ENCODE results near the gene OR51I2.

Gene OR51I2

GRCh38 chr11:5449023-5449422, at the start of gene OR51I2:
TSS of gene OR51I2 (plus strand) at chr11:5449323. CDS start at chr11:5453489, 4,166 bp downstream.
- DNase-seq (ENCODE audit: extremely low spot score, insufficient read length, low read depth) (no peak), FAIRE-seq (no peak)

DNA sequence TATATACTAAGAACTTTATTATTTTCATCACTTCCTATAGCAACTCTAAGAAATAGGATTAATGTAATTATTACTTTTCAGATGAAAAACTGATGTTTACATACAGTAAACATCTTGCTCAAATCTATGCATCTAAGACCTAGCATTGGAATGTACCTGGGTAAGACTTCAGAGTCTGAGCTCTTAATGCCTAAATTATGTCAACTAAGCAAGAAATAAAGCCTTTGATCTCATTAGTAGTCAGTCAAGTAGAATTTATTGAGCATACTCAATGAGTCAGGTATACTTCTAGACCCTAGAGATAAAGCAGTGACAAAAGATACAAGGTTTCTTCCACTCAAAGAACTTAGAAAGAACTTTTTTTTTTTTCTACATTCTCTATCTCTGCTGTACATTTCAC, 44.0 kb upstream of the OR51I2 start:
- DNase-seq (ENCODE audit: extremely low spot score, insufficient read length, low read depth) (no peak), FAIRE-seq (no peak)

DNA sequence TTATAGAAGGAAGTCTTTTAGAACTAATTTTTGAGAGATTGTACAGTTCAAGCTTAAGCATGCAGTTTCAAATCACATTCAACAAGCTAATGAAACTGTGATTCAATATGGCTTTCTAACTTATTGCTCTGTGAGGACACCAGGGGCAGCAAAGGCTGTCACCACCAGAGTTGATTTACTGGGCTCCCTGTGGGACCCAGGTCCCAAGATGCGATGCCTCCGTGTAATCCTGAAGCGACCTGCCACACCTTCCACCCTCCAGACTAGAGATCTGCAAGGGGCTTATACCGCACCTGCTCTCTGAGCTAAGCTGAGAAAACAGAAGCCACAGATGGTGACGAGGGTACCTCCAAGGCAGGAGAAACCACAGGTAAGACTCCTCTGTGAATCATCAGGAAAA, 28.1 kb upstream of the OR51I2 start:
- FAIRE-seq (no peak), DNase-seq (ENCODE audit: extremely low spot score, insufficient read length, low read depth) (no peak)

DNA sequence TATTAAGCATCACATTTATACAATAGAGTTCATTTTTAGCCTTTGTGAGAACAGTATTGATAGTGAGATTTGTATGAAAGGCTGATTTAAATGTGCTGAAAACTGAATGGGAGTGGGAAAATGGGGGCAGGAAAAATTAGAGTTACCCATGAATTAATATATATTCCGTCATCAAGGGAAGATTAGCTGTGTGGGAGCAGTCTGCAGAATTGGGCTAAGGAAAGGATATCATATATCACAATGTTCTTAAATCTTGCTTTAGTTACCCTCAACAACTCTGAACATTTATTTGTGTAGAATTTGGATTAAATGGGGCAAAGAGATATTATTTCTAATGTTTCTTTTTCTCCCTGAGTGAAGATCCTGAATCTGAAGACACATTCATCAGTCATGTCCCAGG, 27.3 kb upstream of the OR51I2 start, which contains the start of gene OR51Q1:
Gene OR51Q1 (plus strand): TSS at position 301 of the 400 bp plus-strand sequence. CDS start 90 bp downstream, at position 391.
- DNase-seq (ENCODE audit: extremely low spot score, insufficient read length, low read depth), result no peak
- FAIRE-seq, result no peak

DNA sequence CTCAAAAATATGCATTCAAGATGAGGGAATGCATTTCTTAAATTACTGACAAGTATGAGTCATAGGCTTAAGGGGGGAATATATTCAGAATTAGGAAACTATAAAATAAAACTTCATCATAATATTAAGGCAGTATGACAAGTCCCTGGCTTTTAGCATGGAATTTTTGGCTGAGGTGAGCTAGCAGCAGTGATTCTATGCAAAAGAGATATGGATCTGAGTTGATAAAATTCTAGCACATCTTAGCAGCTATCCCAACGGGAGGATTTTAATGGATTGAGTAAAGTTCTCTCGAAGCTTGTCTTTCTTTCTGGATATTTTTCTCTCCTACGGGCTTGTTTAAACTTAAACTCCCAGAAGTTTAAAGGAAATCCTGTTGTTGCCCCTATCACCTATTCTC, 26.0 kb upstream of the OR51I2 start:
- FAIRE-seq (no peak), DNase-seq (ENCODE audit: extremely low spot score, insufficient read length, low read depth) (no peak)

- FAIRE-seq (no peak), DNase-seq (ENCODE audit: extremely low spot score, insufficient read length, low read depth) (no peak)
These were observed 7.7 kb upstream of the OR51I2 start, which contains the start of gene OR51I1 for GRCh38 chr11:5441414-5441813. TSS of gene OR51I1 (minus strand) at chr11:5441514. CDS start at chr11:5441514, 0 bp downstream.

- DNase-seq (ENCODE audit: extremely low spot score, insufficient read length, low read depth), result no peak
- FAIRE-seq, result no peak
These were observed 5.2 kb upstream of the OR51I2 start for GRCh38 chr11:5443835-5444393.

DNA sequence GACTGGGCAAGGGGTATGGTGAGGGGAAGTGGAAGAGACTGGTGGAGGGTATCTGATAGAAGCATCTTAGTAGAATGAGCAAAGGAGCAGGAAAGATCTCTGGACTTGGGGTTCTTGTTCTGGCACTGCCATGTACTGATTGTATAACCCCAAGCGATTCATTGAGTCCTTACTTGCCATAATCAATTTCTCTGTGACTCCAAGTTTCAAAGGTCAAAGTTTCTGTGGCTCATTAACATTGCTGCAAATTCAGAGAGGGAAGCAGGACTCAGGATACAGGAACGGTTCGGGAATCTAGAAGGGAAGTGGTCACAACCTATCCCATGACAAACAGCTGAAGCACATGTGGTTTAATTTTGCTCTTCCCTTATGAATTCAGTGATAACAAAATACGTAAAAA, 309 bp downstream of the OR51I2 start:
- DNase-seq (ENCODE audit: extremely low spot score, insufficient read length, low read depth), result no peak
- no peak for FAIRE-seq

DNA sequence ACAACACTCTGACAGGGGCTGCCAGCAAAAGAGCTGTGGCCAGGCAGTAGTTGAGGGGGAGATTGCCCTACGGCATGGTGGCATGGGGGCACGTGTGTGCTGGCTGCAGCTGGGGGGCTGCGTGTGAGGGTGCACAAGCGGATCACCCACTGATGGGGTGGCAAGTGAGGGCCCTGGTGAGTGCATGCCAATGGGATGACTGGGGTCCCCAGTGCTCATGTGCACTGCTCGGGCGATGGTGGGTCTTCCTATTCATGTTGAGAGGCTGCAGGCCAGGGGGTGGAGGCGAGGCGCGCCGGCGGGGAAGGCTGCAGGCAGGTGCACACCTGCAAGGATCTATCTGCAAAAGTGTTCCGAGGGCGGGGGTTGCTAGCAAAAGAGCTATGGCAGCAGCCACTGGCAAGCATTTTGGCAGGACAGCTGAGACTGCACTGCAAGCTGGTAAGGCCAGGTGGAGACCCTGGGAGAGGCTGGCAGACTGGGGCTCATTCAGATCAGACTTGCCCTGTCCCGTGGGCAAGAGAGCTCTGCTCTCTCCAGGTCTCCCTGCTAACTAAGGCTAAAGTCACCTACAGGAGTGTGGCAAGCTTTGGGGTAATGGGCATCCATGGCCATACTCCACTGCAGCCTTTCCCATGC, 12.0 kb downstream of the OR51I2 start:
- DNase-seq (ENCODE audit: extremely low spot score, insufficient read length, low read depth), result no peak
- FAIRE-seq, result no peak

- DNase-seq (ENCODE audit: extremely low spot score, insufficient read length, low read depth), result no peak
- no peak for FAIRE-seq
These were observed 18.4 kb downstream of the OR51I2 start for GRCh38 chr11:5467527-5467926.

- no peak for DNase-seq (ENCODE audit: extremely low spot score, insufficient read length, low read depth)
- FAIRE-seq, result no peak
These were observed 24.8 kb downstream of the OR51I2 start for GRCh38 chr11:5473921-5474320.

- peak; percentile 80 for FAIRE-seq
These were observed 27.2 kb downstream of the OR51I2 start for GRCh38 chr11:5476186-5476819.

GRCh38 chr11:5486003-5486402, 36.9 kb downstream of the OR51I2 start:
- no peak for DNase-seq (ENCODE audit: extremely low spot score, insufficient read length, low read depth)
- no peak for FAIRE-seq

More at GRCh38 chr11:5476186-5476819, 27.2 kb downstream of the OR51I2 start:
- peak; percentile 8 for DNase-seq (ENCODE audit: extremely low spot score, insufficient read length, low read depth)

DNA sequence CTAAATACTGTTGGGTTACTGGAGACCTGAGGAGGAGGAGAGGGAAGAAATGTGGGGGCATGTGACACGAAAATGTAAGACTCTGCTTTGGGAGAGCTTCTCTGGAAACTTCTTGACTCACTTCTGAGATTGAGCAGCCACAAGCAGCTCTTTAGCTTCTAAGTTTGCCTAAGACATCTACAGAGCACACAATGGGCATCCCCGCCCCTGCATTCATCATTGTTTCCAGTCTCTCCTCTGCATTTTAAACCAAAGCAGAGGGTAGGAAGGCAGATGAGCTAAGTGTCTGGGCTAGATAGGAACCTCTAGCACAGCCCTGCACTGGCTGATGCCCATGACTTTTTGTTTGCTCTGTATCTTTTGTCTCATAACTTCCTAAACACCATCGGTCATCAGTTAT, 37.3 kb downstream of the OR51I2 start:
- FAIRE-seq, result no peak
- no peak for DNase-seq (ENCODE audit: extremely low spot score, insufficient read length, low read depth)

DNA sequence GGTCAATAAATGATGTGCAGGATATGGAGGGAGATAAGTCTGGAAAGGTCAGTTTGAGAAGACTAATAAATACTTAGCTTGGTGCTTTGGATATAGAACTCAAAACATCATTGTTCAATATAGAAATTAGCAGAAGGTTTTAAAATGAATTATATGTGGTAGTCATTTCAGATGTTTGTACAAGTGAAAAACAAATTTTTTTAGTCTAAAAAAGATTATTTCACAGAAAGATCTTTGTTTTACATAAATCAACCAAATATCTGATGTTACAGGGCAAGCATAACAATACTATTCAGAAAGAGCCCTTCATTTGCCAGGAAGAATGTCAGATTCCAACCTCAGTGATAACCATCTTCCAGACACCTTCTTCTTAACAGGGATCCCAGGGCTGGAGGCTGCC, 39.3 kb downstream of the OR51I2 start, which contains the start of gene OR52D1:
Gene OR52D1 (plus strand): TSS at position 301 of the 400 bp plus-strand sequence. CDS start 22 bp downstream, at position 323.
- FAIRE-seq, result no peak
- DNase-seq (ENCODE audit: extremely low spot score, insufficient read length, low read depth), result no peak

- FAIRE-seq (no peak), DNase-seq (ENCODE audit: extremely low spot score, insufficient read length, low read depth) (no peak)
These were observed 39.8 kb downstream of the OR51I2 start for GRCh38 chr11:5488798-5489399.

DNA sequence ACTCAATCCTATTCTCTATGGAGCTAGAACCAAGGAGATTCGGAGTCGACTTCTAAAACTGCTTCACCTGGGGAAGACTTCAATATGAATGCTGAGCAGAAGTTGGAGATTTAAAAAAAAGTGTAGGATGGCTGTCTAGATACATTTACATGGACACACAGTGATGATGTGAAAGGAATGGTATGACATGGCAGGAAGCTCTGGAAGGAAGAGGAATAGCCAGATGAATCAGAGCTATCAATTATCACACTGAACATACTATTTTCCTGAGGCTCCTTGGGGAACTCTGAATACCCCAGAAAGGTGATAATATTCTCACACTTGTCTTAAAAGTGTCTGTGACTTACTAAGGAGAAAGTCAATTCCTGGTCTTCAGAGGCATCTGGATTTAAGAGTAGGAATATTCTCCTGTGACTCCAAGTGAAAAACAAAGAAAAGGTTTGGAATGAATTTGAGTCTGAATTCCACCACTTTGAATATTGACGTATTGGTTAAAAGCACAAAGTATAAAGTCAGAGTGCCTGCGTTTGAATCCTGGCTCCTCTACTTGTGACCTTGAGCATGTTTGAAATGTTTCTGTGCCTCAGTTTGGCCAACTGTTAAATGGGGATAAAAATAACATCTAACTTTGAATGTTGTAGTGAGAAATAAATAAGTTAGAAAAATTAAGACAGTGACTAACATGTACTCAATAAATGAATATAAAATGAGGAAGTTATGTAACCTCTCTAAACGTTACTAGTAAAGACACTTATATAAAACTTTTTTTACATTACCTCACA, 40.6 kb downstream of the OR51I2 start:
- no peak for FAIRE-seq
- DNase-seq (ENCODE audit: extremely low spot score, insufficient read length, low read depth), result no peak

- no peak for FAIRE-seq
- DNase-seq (ENCODE audit: extremely low spot score, insufficient read length, low read depth), result no peak
These were observed 50.5 kb downstream of the OR51I2 start for GRCh38 chr11:5499671-5500070.

DNA sequence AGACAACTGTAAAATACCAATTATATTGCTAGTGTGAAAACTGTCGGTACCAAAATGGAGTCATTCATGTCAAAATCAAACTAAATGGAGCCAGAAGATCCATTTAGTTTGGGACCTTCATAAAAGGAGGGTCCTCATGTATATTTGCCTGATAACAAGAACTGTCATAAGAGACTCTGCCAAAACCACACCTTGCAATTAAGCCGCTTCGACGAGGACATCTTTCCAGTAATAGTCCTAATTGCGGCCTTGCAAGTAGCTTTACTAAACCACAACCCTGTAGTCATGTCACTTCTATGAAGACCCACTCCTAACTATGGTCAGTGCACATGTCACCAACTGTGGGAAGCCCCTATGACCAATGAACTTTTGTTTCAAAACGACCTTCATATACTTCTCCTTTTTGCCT, 51.3 kb downstream of the OR51I2 start:
- FAIRE-seq (no peak), DNase-seq (ENCODE audit: extremely low spot score, insufficient read length, low read depth) (no peak)

DNA sequence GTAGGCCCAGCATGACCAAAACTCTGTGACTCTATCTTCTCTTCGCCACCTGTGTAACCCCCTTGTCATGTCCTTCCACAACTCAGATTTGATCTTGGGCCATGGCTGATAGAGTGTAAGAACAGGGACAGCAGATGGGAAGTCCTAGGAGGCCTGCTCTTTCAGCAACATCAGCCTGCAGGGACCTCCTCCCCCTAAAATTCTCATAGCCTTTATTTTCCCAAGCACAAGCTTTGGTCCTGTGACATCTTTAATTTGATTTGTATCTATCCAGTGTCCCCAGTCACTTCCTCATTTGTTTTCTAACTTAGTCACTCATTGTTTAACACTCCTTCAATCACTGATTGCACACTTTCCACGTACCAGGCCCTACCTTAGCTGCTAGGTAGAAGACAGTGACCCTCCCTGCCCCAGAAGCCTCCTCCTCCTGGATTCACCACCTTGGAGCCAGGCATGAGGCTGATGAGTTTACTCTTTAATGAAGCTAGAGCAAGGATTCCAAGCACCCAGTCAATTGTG, 55.3 kb downstream of the OR51I2 start:
- no peak for FAIRE-seq

More for the DNA sequence above, 55.3 kb downstream of the OR51I2 start:
- DNase-seq (ENCODE audit: extremely low spot score, insufficient read length, low read depth), result no peak
